HG03378 (cell line): ENCODE data around the gene DAPK2.
"Not testable (repeated sequence)": the region's sequence is repeated elsewhere in the genome, so short reads cannot be mapped to it uniquely, and the experiment has no call there.

ENCODE experiments used
- ATAC-seq: cut with Tn5 transposase; IDR thresholded peaks from one replicate; pipeline ENCODE4 v1.9.1; 2021; ENCODE audit warnings: mild to moderate bottlenecking, moderate library complexity; ENCODE audit not compliant: unreplicated experiment

Gene DAPK2

GRCh38 chr15:64046421-64047153, at the start of gene DAPK2:
DAPK2 (minus strand) TSS chr15:64046485; CDS start chr15:64040261, 6,224 bp downstream.
- ATAC-seq, result no peak

DNA sequence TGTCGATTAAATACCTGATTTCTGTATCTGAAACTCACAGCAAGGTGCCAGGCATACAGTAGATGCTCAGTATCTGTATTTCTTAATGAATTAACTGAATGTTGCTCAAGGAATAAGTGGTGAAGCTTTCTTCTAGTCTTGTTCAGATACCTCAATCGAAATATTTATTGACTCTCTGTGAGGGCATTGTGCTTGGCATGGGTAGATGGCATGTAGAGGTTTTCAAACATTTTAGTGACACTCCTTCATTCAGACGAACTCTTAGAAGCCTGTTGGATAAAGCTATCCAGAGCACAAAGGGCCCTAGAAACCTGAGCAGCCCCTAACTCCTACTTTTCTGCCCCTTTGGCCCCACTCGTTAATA, 49.1 kb upstream of the DAPK2 start:
- no peak for ATAC-seq

GRCh38 chr15:64093627-64094417, 47.5 kb upstream of the DAPK2 start, which contains the start of gene CIAO2A:
CIAO2A (minus strand) TSS chr15:64093838; CDS start chr15:64093768, 70 bp downstream.
- peak; percentile 63 for ATAC-seq

DNA sequence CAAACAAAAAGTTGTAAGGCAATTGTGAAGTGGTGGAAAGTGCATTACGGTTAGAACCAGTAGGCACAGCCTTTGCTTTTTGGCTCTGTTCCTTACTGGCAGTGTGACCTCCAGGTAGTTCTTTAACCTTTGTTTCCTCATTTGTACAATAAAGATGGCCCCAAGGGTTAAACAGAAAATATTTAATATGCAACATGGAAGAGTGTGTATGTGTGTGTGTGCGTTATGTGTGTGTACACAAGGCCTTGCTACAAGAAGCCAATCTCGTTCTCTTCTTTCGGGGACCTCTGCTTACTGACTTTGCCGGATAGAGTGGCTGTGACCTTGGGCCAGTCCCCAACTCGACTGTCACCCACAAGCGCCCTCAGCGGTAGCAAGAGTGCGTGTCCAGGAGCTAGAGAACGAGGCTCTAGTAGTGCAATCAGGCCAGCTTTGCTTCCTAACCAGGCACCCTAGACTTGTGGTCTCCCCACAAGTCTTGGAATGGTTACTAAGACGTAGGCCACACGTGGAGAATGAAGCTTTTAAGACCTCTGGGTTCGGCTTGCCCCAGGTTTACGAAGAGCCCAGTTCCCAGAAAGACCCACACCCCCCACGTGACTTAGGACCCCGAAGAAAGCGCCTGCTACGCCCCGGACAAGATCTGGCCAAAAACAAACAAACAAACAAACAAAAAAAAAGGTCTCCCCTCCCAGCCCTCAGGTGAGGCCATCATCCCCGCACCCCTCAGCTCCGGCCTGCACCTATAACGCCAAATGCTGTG, 46.8 kb upstream of the DAPK2 start:
- ATAC-seq, result no peak

DNA sequence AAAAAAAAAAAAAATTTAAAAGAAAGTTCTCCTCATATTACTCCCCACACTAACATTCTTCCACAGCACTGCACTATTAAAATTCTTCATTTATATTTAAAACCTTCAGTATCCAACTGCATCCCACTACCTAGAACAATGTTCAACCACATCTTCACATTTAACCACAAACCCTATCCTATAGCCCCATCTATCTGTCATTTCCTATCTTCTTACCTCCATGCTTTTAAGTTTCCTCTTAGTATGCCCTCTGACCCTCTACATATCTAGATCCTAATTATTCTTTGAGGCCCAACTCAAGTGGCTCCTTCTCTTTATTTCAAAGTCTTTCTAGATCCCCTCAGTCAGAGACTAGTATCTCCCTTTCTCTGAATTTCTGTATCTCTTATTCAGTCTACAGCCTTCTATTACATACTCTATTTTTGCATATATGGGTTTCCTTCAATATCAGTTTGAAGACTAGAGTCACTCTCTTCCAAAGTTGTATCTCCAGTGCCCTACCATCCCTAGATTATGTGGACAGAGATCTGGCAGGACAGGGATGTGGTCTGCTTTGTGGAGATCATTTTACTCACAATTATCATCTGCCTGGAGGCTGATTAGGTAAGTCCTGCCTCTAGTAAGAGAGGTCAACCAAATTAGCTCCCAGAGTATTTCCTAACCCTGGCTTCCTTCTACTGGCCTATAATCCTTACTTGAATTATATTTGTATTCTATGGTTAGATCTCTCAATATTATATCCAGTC, 46.0 kb upstream of the DAPK2 start:
- ATAC-seq, result no peak

GRCh38 chr15:64090527-64090926, 44.2 kb upstream of the DAPK2 start:
- ATAC-seq, result no peak

- ATAC-seq, result no peak
Observed at GRCh38 chr15:64089543-64090280, 43.4 kb upstream of the DAPK2 start.

- ATAC-seq, result no peak
Observed at GRCh38 chr15:64082757-64083156, 36.5 kb upstream of the DAPK2 start.

GRCh38 chr15:64073496-64073895, 27.2 kb upstream of the DAPK2 start:
- ATAC-seq, result not testable (repeated sequence)

DNA sequence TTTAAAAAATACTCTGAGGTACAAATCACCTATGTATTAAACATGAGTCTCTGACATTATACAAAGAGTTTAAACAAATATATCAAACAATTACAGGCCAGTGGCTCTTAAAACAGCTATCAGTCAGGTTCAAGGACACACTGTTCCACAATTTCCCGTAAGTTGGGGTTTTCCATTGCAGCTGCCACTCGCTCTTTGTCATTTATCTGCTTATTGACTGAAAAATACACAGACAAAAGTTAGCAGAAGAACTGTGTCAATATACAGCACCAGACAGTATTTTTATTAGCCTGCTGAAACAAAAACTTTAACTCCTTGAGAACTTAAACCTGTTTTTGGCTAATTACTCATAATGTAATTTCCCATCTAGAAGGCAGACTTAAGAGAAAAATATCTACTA, 26.5 kb upstream of the DAPK2 start:
- ATAC-seq, result no peak

DNA sequence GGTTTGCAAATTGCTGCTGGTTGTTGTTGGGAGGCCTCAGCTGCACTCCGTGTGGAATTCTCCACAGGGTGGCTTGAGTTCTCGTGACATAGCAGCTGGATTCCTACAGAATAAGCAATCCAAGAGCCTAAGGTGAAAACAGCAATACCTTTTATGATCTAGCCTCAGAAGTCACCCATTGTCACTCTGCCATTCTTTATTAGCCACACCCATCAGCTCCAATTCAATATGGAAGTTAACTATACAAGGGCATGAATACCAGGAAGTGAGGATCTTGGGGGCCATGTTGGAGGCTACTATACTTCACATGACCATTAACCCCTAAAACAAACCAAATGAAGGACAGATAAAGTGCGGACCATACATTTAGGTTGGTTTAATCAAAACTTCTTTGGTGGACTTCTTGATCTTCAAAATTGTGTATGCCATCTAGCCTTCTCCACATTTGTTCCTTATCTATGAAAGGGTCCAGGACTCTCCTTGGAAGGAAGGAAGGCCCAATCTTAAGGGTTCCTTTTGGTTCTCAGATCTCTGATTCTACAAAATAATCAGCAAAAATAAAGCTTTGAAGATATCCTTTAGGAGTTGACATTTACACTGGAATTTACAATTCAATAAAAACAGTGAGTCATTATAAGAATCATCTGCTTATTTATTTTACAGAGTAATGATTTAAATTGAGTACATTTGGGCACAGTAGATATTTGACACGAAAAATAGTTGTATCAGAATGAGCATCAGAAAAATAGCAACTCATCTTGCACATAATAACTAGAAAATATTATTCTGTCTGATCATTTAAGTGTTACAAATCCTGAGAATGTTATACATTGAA, 25.9 kb upstream of the DAPK2 start:
- no peak for ATAC-seq

GRCh38 chr15:64070965-64071851, 24.9 kb upstream of the DAPK2 start:
- no peak for ATAC-seq

GRCh38 chr15:64070106-64070505, 23.8 kb upstream of the DAPK2 start:
- no peak for ATAC-seq

- ATAC-seq, result no peak
Observed at GRCh38 chr15:64068133-64068532, 21.8 kb upstream of the DAPK2 start.

DNA sequence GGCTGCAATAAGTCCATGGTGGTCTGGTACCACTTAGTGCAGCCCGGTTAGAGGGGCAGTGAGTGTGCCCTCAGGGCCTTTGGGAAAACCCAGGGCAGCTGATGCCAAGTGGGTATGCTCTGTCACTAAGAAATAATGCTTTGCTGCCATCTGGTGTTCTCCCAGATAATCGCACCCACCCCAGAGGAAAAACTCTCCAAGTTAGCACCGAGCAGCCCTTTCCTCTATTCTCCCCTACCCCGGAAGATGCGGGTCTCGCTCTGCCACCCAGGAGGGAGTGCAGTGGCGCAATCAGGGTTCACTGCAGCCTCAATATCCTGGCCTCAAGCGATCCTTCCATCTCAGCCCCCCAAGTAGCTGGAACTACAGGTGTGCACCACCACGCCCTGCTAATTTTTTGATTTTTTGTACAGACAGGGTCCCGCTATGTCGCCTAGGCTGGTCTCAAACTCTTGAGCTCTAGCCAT, 21.3 kb upstream of the DAPK2 start:
- ATAC-seq, result peak; percentile 55

DNA sequence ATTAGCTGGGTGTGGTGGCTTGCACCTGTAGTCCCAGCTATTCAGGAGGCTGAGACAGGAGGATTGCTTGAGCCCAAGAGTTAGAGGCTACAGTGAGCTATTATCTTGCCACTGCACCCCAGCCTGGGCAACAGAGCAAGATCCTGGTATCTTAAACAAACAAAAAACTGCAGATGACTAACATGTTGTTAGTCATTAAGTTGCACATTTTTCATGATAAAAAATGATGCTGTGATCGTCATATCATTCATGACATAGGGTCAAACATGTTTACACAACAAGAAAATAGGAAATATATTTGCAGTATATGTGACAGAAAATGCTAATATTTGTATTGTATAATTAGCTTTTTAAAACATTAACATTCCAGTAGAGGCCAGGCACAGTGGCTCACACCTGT, 20.2 kb upstream of the DAPK2 start:
- no peak for ATAC-seq

DNA sequence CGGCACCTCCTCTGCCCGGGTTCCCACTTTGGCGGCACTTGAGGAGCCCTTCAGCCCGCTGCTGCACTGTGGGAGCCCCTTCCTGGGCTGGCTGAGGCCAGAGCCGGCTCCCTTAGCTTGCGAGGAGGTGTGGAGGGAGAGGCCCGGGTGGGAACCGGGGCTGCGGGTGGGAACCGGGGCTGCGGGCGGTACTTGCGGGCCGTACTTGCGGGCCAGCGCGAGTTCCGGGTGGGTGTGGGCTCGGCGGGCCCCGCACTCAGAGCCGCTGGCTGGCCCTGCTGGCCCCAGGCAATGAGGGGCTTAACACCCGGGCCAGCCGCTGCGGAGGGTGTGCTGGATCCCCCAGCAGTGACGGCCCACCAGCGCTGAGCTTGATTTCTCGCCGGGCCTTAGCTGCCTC, 14.4 kb upstream of the DAPK2 start:
- no peak for ATAC-seq

DNA sequence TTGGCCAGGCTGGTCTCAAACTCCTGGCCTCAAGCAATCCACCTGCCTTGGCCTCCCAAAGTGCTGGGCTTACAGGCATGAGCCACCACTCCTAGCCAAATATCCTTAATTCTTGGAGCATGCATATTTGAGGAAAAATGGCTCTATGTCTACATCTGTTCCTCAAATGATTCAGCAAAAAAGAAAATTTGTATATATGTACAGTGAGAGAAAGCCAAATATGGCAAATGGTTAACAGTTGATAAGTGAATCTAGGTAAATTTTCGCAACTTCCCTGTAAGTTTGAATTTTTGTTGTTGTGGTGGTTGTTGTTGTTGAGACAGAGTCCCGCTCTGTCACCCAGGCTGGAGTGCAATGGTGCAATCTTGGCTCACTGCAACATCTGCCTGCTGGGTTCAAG, 12.8 kb upstream of the DAPK2 start:
- not testable (repeated sequence) for ATAC-seq
